ENCODE data around the gene NOTCH1.

DNA sequence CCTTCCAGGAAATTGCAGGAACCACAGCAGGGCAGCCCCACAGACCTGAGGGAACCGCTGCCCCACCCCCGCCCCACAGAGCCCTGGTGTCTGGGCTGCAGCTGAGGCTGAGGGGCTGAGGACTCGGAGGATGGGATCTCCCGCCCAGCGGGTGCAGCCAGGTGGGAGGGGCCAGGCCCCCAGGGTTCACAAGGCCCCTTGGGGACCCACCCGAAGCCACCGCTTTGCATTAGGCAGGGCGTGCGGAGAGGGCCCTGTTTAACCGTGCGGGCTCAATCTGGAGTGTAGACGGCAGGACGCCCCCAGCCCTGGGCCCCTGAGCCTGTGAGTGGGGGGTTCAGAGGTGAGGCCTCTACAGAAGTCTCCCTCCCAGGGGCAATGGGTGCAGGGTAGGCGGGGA, 10.8 kb downstream of the NOTCH1 start:
- TF ChIP-seq, protein P1, sequence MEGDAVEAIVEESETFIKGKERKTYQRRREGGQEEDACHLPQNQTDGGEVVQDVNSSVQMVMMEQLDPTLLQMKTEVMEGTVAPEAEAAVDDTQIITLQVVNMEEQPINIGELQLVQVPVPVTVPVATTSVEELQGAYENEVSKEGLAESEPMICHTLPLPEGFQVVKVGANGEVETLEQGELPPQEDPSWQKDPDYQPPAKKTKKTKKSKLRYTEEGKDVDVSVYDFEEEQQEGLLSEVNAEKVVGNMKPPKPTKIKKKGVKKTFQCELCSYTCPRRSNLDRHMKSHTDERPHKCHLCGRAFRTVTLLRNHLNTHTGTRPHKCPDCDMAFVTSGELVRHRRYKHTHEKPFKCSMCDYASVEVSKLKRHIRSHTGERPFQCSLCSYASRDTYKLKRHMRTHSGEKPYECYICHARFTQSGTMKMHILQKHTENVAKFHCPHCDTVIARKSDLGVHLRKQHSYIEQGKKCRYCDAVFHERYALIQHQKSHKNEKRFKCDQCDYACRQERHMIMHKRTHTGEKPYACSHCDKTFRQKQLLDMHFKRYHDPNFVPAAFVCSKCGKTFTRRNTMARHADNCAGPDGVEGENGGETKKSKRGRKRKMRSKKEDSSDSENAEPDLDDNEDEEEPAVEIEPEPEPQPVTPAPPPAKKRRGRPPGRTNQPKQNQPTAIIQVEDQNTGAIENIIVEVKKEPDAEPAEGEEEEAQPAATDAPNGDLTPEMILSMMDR (IDR thresholded peaks at IDR 0.05; ENCODE audit: insufficient read depth, low read depth, low read length) = no peak
- no peak for TF ChIP-seq EZH2 (IDR thresholded peaks at IDR 0.05; ENCODE audit: insufficient read depth, low read length)
